ENCODE results near the gene ANKS4B.
"Not testable (repeated sequence)": the region's sequence is repeated elsewhere in the genome, so short reads cannot be mapped to it uniquely, and the experiment has no call there.

ANKS4B gene

DNA sequence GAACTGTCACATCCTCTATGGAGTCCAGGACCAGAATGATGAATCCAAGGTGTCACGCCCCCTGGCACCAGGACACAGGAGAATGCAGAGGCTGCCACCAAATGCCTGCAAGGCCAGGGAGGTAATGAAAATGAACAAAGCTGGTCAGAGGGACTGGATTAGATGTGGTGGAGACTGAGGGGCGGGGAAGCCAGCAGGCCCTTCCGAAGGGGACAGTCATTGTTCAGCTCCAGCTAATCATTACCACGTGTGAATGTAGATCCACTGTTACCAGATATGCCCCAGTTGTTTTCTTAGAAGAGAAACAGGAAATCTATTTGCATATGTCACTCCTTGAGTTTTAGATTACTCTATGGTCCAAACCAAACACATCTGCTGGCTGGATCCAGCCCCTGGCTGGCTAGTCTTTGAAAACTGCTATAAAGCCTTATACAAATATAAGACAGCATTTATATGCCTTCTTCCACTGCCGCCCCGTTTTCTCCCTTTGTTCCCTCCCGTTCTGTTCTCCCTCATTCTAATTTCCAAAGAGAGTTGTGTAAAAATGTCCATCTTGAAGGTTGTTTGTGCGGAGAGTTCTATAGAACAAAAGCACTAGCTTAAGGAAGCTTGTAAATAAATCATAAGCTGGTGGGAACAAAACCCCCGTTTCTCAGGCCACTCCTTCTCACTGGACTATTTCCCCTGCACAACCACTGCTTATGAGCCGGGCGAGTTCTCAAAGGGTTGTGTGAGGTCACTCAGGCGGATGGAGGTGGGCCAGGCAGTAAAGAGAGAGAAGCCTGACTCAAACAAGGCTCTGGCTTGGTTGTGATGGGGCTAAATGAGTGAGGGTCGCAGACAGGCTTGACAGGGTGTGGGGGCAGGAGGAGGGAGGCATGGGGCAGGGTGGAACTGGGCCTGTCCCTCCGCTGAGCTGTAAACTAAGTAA lies 30.4 kb downstream of the ANKS4B start:
- peak; percentile 41 for DNase-seq

DNA sequence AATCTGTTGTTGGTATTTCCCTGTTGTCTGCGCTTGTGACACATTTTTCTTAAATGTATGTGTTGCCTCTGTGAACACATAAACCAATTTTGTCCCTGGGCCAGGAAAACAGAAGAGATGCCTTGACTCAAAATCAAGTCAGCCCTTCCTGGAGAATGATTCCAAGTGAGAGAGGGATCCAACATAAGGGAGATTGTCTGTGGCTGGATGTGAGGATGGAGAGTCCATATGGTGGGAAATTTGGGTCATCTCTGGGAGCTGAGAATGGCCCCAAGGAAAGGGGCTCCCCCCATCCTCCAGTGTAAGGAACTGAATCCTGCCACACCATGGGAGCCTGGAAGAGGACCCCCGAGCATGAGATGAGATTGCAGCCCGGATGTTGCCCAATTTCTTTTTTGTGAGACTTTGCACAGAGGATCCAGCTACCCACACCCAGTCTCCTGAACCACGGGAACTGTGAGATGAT lies 31.1 kb downstream of the ANKS4B start:
- DNase-seq = no peak

DNA sequence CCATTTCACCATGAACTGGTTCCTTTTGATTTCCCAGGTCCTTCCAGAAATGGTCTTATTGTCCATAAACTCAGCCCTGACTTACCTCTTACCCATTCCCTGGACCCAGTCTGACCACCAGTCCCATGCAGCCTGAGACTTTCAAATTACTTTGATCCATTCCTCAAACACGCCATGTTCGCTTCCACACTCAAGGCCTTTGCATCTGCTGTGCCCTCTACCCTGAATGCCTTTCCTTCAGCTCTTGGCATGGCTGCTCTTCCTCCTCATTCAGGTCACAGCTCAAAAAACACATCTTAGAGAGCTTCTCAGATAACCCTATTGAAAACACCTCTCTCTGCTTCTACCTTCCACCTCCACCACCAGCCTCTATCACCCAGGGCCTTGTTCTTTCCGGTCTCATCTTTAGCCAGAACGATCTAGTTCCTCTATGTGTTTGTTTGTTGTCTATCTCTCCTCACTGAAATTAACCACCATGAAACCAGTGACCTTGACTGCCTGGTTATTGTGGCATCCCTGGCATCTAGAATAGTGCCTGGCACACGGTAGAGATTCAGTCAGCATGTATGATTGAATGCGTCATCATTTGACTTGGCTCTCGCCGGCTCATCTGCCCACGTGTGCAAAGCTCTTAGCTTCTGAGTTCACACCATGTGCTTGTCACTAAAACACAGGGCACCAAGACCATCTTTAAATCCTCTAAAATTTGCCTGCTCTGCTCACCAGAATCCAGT lies 31.8 kb downstream of the ANKS4B start:
- peak; percentile 49 for DNase-seq

DNA sequence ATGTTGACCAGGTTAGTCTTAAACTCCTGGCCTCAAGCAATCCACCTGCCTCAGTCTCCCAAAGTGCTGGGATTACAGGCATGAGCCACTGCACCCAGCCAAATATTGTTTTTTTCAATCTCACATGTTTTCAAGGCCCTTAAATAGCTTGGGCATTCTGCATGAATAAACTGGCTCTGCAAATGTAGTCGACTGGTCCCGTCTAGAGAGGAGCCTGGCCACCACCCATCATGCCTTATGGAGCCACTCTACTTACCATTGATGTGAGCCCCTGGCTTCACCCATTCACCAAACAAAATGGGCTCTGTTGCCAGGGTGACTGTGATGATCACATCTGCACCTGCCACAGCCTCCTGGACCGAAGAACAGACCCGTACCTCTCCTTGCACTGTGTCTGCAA lies 33.8 kb downstream of the ANKS4B start:
- no peak for DNase-seq

DNA sequence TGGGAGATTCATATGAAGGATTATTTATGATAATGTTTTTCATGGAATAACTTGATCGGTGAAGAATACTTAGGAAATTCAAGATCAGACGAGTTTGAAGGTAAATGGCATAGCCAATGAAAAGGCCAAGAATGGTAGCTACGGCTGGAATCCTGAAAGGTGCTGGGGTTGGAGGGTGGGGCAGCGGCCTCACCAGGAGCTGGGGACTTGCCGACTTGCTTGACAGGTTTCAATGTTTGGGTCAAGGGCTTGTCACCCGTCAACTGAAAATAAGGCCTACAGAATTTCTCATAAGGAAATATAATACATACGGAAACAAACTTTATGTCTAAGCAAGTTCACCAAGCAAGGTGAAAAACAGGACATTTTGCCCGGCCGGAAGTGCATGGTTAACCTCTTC lies 34.7 kb downstream of the ANKS4B start:
- DNase-seq = no peak

DNA sequence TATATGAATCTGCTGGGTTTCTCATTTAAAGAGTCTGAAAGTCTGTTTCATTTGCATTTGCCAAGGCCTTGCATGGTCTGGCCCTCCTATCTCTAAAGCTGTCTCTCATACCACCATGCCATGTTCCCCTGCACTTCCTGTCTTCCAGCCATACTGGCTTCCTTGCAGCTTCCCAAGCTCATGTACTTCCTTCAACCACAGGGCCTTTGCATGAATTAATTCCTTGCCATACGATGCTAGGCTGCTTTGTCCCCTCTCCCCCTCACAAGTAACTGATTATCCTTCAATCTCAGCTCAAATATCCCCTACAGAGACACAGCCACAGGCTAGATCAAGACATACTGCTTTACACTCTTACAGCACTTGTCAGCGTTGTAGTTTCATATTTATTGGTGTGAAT lies 38.8 kb downstream of the ANKS4B start:
- DNase-seq = no peak

DNA sequence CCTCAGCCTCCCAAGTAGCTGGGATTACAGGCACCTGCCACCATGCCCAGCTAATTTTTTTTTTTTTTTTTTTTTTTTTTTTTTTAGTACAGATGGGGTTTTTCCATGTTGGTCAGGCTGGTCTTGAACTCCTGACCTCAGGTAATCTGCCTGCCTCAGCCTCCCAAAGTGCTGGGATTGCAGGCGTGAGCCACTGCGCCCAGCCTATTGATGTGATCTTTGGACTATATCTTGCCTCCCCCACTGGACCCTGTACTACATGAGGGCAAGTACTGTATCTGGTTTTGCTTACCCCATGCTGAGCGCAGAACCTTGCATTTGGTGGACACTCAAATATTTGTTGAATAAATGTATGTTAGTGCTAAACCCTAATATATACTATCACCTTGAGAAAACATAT lies 39.3 kb downstream of the ANKS4B start:
- not testable (repeated sequence) for DNase-seq

DNA sequence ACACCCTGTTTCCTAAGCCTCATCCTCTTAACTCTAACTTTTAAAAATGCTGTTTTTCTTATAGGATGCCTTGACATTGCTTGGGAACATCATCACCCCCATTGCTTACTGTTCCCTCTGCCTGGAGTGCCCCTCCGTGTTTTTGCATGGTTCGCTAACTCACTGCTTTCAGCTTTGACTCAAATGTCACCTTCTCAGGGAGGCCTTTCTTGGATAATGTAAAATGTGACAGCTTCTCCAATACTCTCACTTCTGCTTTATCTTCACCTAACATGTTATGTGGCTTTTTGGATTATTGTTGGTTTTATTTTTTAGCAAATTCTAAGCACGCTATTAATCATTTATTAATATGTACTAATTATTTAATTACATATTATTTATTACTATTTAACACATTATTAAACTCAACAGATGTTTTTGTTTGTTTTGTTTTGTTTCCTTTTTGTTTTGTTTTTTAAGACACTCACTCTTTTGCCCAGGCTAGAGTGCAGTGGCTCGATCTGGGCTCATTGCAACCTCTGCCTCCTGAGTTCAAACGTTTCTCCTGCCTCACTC lies 40.8 kb downstream of the ANKS4B start:
- DNase-seq = no peak

DNA sequence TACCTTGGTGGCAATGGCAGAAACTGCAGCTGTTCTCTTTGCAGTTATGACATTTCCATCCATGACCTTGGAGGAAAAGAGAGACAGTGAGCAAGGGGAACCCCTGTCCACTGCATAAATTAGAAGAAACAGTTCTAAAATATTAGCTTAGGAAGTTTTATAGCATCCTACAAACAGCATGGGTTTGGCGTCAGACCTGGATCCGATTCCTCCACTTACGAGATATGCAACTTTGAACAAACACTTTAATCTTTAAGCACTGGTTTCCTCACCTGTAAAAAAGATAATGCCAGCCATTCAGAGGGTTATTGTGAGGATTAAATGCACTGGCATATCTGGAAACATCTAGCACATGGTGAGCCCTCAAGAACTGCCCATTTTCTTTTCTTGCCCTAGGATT lies 42.0 kb downstream of the ANKS4B start:
- no peak for DNase-seq

DNA sequence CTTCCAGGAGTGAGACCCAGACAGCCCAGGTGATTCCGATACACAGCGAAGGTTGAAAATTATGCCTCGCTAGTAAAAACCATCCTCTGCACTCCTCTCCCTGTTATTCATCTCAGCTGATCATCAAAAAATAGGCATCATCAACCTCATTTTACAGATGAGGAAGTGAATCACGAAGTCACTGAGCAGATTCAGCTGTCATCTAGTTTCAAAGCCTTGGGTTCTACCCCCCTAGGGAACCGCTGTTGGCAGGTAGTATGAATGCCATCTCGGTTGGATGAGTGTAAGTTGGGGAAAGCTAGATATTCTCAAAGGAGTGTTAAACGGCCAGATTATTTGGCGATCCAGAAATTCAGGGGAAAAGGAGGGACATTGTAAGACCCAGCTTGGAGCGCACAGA lies 42.6 kb downstream of the ANKS4B start:
- DNase-seq = no peak

DNA sequence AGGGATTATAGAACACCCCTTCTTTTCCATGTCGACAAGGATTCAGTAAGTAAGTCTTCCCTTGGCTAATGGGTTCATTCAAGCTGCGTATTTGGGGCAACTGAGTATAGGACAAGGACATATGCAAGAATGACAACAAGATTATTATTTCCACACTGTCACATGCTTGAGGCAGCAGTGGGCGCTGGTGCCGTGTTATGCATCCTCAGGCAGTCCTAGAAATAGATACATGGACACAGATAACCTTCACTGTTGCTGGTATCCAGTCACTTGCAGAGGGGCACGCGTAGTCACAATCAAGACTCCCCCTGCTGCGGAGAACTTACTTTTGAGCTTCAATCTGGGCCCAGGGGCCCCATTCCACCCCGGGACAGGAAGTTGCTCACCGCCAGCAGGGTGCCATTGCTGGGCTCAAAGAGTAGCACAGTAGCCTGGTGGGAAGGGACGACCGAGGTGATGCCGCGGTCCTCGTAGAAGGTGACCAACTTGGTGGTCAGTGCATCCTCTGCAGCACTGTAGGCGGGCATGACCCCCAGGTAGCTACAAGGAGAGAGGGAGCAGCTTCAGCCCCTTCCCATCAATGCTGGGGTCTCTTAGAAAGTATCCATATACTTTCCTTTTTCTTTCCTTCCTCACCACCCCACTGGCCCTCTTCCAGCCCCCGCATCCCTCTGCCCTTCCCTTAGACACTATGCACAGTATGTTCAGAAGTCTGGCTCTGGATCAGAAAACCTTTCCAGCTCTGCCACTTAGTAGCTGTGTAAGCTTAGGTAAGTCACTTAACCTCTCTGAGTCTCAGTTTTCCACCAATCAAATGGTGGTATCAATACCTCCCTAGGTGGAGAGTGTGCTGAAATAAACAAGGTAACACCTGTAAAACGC lies 43.8 kb downstream of the ANKS4B start:
- DNase-seq = no peak

DNA sequence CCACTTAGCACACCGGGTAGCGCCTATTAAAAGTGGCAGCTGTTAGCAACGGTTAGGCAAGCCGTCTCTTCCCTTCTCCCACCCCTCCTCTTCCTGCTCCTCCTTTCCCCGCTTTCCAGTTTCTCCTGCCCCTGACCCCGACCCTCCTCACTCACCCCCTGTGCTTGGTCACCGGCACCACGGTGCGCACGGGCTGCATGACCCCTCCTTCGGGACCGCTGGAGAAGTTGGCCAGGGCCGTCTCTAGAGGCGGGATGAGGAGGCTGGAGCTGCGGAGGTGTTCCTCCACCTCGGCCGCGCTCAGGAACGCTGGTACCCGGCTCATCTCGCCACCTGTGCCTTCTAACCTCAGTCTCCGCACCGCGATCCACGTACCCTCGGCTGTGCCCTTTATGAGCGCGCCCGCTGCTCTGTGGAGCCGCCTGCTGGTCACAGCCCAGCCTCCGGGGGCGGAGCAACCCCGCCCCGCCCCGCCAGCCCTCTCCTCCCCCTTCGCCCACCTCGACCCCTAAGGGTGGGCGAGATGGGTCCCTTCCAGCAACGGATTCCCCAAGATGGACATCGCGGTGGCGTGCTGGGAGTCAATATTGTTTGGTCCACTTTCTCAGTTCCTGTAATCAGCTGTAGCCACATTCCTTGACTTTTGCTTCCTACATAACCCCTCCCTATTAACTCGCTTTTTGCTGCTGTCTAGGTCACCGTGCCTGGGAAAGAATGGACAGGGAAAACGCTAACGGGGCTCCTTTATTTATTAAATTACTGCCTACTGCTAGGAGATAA lies 44.6 kb downstream of the ANKS4B start, which contains the start of gene CRYM:
Gene CRYM (minus strand): TSS at position 364 of the 780 bp plus-strand sequence. CDS start 39 bp downstream, at position 325.
- DNase-seq = peak; percentile 20

DNA sequence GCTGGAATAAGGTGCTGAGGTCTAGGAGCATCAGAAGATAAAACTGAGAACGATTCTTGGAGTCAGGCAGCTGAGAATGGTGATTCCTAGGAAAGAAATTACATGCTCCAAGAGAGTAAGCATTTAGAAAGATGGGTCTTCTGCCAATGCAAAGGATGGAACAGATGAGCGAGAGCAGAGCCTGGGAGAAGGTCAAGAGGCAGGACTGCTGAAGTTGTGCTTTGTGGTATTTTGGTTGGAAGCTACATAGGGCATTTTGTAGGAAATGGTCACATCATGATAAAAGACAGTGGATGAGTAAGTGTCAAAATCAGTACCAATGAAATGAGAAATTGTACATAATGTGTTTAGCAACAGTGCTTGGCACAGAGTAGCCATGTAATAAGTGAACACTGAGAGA lies 46.0 kb downstream of the ANKS4B start:
- DNase-seq = no peak

DNA sequence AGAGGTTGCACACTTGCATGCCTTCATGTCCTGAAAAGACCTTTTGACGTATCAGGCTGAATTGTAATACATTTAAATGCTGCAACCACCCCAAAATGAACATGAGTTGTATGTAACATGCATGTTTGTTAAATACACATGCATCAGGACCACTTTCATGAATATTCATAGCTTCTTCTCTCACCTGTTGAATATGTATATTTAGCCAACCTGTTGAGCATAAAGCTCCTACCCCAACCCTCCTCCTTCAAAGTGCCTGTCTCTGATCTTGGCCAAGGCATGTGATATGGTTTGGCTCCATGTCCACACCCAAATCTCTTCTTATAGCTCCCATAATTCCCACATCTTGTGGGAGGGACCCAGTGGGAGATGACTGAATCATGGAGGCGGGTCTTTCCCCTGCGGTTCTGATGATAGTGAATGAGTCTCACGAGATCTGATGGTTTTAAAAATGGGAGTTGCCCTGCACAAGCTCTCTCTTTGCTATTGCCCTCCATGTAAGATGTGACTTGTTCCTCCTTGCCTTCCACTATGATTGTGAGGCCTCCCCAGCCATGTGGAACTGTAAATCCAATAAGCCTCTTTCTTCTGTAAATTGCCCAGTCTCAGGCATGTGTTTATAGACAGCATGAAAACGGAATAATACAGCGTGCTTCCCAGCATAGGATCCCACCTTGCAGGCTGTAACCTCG lies 48.3 kb downstream of the ANKS4B start:
- no peak for DNase-seq

DNA sequence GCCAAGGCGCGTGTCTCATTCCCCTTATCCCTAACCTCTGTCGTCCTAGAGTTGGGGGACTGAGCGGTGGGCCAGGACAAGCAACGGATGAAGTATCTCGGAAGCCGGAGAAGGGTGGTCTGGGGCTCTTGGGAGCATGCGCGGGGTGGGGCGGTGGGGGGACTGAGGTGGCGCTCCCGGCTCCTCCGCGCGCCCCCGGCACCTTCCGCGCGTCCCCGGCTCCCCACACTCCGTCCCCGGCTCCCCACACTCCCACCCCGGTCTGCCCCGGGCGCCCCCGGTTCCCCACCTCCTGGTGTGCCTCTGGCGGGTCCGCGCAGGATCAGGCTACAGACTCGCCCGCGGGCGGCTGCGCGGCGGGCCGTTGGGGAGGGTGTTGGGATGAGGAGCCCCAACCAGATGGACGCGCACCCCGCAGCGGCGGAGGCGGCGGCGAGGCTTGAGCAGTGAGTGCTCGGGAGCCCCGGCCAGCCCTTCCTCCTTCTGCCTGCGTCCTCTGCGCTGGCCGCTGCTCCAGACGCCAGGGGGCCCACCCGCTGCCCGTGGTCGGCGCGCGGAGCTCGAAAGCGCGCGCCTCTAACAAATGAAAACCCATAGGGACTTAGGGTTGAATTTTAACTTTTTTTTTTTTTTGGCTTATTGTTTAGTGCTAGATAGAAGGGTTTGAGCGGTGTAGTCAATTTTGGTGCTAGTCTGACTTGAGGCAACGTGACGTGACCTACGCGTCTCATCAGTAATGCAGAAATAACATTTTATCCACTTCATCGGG lies 50.2 kb downstream of the ANKS4B start:
- DNase-seq = no peak

DNA sequence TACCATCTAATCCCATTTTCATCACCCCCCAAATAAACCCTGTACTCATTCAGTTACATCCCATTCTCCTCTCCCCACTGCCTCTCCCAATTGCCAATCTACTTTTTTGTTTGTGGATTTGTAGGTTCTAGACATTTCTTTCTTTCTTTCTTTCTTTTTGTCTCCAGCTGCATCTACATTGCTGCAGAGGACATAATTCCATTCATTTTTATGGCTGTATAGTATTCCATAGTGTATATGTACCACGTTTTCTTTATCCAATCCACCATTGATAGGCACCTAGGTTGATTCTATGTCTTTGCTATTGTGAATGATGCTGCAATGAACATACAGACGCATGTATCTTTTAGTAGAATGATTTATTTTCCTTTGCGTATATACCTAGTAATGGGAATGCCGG lies 50.9 kb downstream of the ANKS4B start:
- no peak for DNase-seq

DNA sequence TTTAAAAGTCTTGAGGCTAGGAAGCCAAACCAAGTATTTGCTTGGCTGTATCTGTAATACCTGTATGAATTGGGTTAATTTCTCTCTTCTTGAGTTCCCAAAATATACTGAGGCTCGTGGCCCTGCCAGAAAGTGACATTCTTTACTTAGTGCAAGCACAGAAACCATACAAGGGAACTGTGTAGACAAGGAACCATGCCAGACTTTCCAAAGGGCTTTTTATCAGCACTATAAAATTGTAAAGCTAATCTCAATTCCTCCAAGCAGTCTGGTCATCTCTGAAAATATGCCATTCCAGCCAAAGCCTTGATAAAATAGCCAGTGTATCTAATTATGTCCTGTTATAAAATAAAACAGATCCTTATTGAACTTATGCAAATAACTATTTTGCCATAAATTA lies 51.8 kb downstream of the ANKS4B start:
- no peak for DNase-seq

DNA sequence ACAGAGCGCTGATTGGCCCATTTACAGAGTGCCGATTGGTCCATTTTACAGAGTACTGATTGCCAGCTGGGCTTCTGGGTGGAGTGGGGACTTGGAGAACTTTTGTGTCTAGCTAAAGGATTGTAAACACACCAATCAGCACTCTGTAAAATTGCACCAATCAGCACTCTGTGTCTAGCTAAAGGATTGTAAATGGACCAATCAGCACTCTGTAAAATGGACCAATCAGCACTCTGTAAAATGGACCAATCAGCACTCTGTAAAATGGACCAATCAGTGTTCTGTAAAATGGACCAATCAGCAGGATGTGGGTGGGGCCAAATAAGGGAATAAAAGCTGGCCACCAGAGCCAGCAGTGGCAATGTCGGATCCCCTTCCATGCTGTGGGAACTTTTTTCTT lies 56.3 kb downstream of the ANKS4B start:
- not testable (repeated sequence) for DNase-seq

DNA sequence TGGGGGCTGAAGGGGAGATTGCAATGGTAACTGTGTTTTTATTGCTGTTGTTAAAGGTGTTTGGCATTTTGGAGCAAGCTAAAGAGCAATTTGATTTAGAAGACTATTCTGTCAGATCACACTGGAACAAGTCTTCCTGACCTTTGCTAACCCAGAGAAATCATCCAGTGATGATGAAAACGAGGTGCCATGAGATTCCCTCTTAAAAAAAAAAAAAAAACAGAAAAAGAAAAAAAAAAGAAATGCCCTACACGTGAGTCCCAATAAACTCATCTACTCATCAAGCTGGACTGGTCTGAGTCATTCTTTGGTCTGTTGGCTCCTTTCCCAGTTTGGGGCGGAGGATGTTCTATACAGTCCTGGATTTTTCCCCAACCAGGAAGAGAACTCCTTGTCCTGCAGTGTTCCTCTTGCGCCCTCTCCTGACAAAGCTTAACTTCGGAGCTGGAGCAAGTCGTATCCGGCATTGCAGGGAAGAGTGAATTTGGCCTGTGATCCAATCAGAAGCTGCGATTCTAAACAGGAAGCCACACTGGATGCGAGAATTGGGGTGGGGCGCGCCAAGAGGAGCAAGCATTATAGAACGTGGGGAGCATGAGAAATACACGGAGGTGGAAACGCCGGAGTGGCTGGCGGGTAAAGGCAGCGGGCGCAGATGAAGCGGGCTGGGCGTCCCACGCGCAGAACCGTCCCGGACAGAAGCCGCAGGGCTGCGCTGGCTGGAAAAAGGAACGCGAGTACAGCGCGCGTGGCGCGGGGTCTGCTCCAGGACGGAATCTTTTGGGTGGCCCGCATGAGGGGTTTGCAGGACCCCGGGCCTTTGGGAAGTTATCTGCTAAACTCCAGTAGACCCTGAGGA lies 67.0 kb downstream of the ANKS4B start:
- DNase-seq = peak; percentile 99
